Measurements from ENCODE around the gene AGL. TPM values are rescaled to one million over a fixed set of nuclear protein-coding genes. Genes with fewer than 3 reads are reported as not detected.

Gene AGL
- polyA plus RNA-seq, 3 donors, result 1.2 to 3.9 (median 1.3) TPM

- no peak overlapping the region for H3K27ac Mint-ChIP-seq
- Histone ChIP-seq H3K27me3 (ENCODE audit: control insufficient read depth in 2 of 2, insufficient read depth in 2 of 2, low read length in 2 of 2) (no peaks in the 10 kb centered on the region), H3K4me2 (replicated peaks; ENCODE audit: extremely low read depth, low read length, poor library complexity, severe bottlenecking) (no peak overlapping the region), H3K9ac (ENCODE audit: insufficient read depth, low read length, poor library complexity, severe bottlenecking) (no peak overlapping the region), H4K20me1 (ENCODE audit: insufficient read depth, low read length) (no peaks in the 10 kb centered on the region), H3K27ac (ENCODE audit: low read depth in 1 of 2, low read length in 2 of 2) (no peak overlapping the region), H3K4me3 (replicated peaks in 1 of 3; ENCODE audit: low read depth in 2 of 3, low read length in 3 of 3) (no peak overlapping the region), H3K36me3 (replicated peaks in 1 of 2; ENCODE audit: control insufficient read depth in 1 of 2, insufficient read depth in 2 of 2, low read length in 2 of 2) (no peaks in the 10 kb centered on the region), H3K9me3 (replicated peaks in 1 of 2; ENCODE audit: control insufficient read depth in 1 of 2, insufficient read depth in 1 of 2, low read length in 2 of 2) (peaks cover 0 to 3% of the 10 kb centered on the region in 2 donors), H2AFZ (ENCODE audit: insufficient read depth, low read depth, low read length, poor library complexity, severe bottlenecking) (no peak overlapping the region), H3K79me2 (ENCODE audit: insufficient read depth, low read length) (no peaks in the 10 kb centered on the region), H3K4me1 (ENCODE audit: control insufficient read depth in 1 of 2, insufficient read depth in 2 of 2, low read length in 2 of 2) (no peaks in the 10 kb centered on the region)
- H3K4me3 Mint-ChIP-seq, result no peak overlapping the region
- peaks cover 0 to 10% (median 2%) of the 10 kb centered on the region in 7 donors for H3K9me3 Mint-ChIP-seq
- no peak for DNase-seq
- H3K27me3 Mint-ChIP-seq (ENCODE audit: low read depth in 3 of 3), result no peaks in the 10 kb centered on the region
- intact Hi-C loops (cut with micrococcal nuclease), result no loop called here
- H3K36me3 Mint-ChIP-seq, result no peaks in the 10 kb centered on the region
- peaks cover 14% of the 10 kb centered on the region for H3K4me1 Mint-ChIP-seq
- 100% methylated on average over 1 of the region's 3 CpGs for WGBS (ENCODE audit: insufficient coverage)
- no peak for TF ChIP-seq CTCF (IDR thresholded peaks at IDR 0.05)
These were observed 25.1 kb upstream of the AGL start for GRCh38 chr1:99825098-99825497.

GRCh38 chr1:99825702-99826101, 24.5 kb upstream of the AGL start:
- WGBS (ENCODE audit: insufficient coverage), result no CpG with 5 or more reads among the region's 1 CpG
- no peak for TF ChIP-seq CTCF (IDR thresholded peaks at IDR 0.05)
- no peak for DNase-seq

More at GRCh38 chr1:99825702-99826101, 24.5 kb upstream of the AGL start:
- Histone ChIP-seq H3K4me3 (replicated peaks in 1 of 3; ENCODE audit: low read depth in 2 of 3, low read length in 3 of 3) (no peak overlapping the region), H3K36me3 (replicated peaks in 1 of 2; ENCODE audit: control insufficient read depth in 1 of 2, insufficient read depth in 2 of 2, low read length in 2 of 2) (no peaks in the 10 kb centered on the region), H3K4me1 (ENCODE audit: control insufficient read depth in 1 of 2, insufficient read depth in 2 of 2, low read length in 2 of 2) (no peaks in the 10 kb centered on the region), H3K9ac (ENCODE audit: insufficient read depth, low read length, poor library complexity, severe bottlenecking) (no peak overlapping the region), H4K20me1 (ENCODE audit: insufficient read depth, low read length) (no peaks in the 10 kb centered on the region), H3K27me3 (ENCODE audit: control insufficient read depth in 2 of 2, insufficient read depth in 2 of 2, low read length in 2 of 2) (no peaks in the 10 kb centered on the region), H3K4me2 (replicated peaks; ENCODE audit: extremely low read depth, low read length, poor library complexity, severe bottlenecking) (no peak overlapping the region), H2AFZ (ENCODE audit: insufficient read depth, low read depth, low read length, poor library complexity, severe bottlenecking) (no peak overlapping the region), H3K27ac (ENCODE audit: low read depth in 1 of 2, low read length in 2 of 2) (no peak overlapping the region), H3K9me3 (replicated peaks in 1 of 2; ENCODE audit: control insufficient read depth in 1 of 2, insufficient read depth in 1 of 2, low read length in 2 of 2) (peaks cover 0 to 3% of the 10 kb centered on the region in 2 donors), H3K79me2 (ENCODE audit: insufficient read depth, low read length) (no peaks in the 10 kb centered on the region)
- Mint-ChIP-seq H3K9me3 (peaks cover 0 to 10% (median 2%) of the 10 kb centered on the region in 7 donors), H3K4me3 (no peak overlapping the region), H3K27ac (no peak overlapping the region), H3K27me3 (ENCODE audit: low read depth in 3 of 3) (no peaks in the 10 kb centered on the region), H3K36me3 (no peaks in the 10 kb centered on the region), H3K4me1 (peaks cover 10% of the 10 kb centered on the region)
- intact Hi-C loops (cut with micrococcal nuclease), result no loop called here

All from CD14-positive monocyte (primary cell).